Stimulated activated CD4-positive, alpha-beta T cell treated with anti-CD3 and anti-CD28 coated beads, Interleukin-1b, Interleukin-23, amount 100 ng/mL, for 4 hours (primary cell): ENCODE results near the gene COL9A2.

Source experiments
- DNase-seq, 2 donors: peaks; one replicate each; pipeline ENCODE4 v3.0.0-alpha.2; 2020; ENCODE audit warnings: low read depth in 2 of 2

The COL9A2 gene

DNA sequence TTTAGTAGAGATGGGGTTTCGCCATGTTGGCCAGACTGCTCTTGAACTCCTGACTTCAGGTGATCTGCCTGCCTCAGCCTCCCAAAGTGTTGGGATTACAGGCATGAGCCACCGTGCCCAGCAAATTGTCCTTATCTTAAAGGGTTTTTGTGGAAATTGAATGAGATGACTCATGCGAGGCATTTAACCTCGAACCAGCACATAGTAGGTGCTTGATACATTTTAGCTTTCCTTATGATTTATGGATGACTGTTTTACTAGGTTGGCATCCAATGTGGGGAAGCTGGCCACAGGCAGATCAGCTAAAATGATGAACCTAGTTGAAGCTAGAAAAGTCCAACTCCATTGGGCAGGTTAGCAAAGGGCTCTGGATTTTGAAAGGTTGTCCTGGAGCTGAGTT is 1.4 kb upstream of the COL9A2 start:
- no peak for DNase-seq

DNA sequence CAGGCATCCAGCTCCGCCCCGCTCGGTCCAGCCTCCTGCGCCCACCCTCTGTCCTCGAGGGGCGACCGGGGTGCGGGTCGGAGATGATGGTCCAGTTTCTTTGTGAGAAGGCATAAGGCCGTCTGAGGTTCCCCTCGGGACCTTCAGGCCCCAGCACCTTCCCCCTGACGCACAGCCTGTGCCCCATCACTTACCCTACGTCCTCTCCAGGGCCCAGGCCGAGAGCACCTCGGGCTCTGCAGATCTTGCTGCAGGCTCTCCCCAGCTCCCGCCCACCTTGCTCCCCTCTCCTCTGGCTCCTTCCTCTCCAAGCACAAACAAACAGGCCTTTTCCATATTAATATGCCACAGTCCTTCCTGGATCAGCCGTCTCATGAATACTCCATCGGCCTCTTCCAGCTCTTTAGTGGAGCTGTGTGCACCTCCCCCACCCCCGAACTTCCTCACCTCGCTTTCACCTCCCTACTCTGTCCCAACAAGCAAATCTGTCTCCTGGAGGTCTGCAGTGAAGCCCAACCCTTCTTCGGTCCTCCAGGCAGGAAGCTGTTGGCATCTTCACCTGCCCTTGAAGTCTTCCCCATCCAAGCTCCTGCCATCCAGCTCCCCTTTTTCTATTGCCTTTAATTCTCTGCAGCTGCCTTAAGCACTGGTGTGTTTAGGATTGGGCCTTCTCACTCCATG is 448 bp upstream of the COL9A2 start:
- DNase-seq = no peak

DNA sequence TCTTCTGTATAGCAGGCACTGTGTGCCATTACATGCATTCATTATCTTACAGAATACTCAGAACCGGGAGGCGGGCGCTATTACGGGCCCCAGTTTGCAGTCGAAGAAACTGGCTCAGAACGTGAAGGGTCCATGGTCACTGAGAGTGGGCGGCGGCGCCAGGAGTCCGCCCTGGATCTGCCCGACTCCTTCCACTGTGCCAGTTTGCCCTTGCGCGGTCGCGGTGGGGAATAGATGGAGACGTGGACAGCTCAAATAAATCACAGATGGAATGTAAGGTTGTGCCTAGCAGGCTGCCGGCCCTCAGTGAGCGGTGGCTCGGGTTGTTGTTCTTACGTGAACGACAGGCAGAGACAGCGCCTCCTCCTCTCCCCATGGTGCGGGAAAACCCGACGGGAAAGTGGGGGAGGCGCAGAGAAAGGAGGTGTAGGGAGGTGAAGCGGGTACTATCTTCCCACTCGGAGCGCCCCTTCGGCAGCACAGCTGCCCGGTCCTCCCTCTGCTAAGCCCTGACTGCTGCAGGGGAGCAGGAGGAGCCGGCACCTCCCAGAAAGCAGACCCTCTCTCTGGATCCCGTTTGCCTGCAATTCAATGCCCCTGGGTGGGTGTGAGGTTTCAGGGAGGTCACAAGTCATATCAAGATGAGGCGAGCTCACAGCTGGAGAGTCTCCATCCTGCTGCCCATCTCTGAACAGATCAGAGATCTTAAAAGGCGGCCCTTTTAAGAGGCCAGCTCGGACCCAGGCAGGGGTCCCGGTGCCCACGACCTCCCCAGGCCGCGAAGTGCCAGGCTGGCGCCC is 1.1 kb downstream of the COL9A2 start:
- no peak for DNase-seq

DNA sequence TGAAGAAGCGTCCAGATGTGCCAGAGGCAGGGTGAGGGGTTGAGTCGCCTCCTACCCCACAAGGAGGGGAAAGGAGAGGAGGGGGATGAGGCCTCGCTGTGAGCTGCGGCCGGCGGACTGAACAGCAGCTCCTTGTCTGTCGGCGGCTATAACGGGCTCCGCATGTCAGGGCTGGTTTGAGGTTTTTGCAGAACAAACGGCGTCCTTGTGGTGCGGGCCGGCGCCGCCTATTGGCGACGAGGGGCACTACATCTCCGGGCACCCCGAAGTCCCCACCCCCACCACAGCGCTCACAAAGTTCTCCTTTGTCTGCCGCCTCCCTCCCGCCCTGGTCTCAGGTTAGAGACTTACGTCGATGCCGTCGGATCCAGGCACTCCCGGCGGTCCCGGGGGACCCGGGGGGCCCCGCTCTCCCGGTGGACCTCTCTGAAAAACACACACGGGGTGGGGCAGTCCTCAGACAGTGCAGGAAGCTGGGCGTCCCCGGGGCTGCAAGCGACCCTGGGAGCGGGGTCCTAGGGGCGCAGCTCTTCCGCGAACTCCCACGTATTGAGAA is 1.8 kb downstream of the COL9A2 start:
- peak; percentile 77 to 79 for DNase-seq

DNA sequence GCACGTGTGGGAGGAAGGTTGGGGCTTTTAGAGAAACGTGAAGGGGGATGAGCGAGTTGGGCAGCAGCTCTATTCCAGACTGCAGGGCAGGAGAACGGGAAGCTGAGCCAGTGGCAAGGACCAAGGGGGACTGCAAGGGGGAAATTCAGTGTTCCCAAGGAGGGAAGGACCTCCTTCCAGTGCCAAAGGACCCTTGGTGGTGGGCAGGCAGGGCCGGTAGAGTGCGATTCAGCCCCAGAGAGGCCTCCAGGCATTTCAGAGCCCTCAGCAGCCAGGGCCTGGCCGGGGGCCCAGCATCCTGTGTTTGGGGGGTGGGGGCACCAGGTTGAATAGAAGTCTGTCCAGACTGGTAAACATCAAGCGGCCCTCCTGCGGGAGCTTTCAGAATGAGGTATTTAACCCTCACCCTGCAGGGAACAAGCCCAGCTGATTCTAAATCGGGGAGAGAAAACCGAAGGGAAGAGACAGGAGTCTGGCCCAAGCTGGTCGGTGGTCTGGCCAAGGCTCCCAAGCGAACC is 2.3 kb downstream of the COL9A2 start:
- DNase-seq = no peak

DNA sequence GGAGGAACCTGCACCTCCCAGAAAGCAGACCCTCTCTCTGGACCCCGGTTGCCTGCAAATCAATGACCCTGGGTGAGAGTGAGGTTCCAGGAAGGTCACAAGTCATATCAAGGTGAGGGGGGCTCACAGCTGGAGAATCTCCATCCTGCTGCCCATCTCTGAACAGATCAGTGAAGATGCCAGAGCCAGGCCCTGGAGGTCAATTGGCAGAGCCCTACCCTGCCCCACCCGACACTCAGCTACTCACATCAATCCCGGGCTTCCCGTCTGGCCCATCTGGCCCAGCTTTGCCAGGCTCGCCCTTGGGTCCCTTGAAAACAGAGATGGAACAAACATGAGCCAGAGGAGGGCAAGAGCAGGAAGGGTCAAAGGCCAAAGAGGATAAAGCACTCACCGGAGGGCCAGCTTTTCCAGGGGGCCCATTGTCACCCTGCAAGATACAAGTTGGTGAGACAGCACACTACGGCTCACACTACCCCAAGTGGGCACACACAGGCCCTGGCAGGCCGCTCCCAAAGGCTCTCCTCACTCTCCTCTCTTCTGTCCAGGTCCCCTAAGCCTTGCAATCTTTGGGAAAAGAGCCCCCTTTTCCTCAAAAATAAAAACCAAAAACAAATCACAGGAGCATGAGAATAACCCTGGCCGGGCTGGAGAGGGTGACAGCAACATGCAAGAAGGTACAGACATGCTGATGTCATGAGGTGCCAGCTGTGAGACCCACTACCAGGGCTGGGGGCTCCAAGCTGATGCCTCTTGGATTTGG is 2.9 kb downstream of the COL9A2 start:
- DNase-seq = no peak

DNA sequence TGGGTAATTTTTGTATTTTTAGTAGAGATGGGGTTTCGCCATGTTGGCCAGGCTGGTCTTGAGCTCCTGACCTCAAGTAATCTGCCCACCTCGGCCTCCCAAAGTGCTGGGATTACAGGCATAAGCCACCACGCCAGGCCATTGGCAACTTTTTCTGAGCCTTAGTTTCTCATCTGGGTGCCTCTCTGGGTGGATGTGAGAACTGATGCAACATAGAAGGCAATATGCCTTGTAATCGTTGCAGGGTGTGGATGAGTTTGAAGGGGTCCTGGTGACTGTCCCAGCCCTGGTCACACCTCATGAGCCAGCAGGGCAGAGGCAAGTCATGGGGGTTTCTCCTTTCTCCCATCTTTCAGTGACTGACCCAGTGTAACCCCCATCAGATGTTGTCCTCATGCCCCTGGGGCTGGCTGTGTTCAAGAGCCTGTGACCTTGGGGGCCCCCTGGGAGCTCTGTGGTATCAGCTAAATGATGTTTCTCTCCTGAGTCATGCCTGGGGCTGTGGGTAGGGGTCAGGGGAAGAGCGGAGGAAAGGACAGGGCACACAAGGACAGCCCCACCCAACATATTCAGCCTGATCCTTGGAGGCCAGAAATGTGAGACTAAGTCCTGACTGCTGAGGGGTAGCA is 3.6 kb downstream of the COL9A2 start:
- DNase-seq = no peak

DNA sequence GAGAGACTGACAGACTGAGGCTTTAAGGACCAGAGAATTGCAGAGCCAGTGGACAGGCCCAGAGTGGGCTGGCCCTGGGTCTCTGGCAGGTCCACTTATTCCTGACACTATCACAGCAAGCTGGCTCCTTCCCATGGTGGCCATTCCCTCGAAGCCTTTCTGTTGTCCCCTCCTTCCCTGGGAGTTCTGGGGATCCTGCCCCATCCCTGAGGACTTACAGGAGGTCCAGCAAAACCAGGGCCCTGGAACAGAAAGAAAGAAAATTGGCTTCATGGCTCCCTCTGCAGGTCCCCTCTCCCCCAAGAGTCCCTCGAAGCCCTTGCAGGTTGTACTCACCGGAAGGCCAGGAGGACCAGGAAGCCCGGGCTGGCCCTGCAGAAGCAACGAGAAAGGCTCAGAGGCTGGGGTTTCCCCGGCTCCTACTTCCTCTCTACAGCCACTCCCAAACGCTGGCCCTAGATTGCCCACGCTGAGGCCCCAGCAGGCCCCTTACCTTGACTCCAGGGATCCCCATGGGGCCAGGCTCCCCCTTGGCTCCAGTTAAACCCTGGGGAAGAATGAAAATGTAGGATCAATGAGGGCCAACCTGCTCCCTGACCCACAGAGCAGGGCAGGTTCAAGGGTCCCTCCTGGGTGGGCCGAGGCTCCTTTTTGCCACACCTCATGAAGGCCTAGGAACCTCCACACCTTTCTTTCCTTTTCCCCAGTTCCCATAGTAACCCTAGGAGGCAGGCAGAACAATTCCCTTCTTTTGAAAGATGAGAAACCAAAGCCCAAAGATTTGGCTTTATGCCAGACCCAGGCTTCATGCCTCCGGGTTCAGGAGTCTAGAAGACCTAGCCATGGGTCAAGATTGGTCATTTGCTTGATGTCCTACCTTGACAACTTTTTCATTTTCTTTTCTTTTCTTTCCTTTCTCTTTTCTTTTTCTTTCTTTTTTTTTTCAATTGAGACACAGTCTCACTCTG is 4.6 kb downstream of the COL9A2 start:
- no peak for DNase-seq

DNA sequence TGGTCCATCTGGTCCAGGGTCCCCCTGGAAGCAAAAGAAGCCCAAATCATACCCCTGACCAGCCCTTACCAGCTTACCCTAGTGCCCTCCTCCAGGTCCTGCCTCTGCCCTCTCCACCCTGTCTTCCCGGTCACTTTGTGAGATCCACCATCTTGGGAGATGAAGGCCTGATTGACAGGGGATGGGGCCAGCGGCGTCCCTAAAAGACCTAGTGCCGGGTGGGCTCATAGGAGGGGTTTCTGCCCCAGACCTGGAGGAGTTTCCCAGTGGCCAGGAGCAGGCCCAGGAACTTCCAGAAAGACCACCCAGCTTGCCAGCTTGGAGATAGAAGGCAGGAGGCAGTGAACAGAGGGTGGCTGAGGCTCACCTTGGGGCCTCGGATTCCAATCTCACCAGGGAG is 5.4 kb downstream of the COL9A2 start:
- no peak for DNase-seq

DNA sequence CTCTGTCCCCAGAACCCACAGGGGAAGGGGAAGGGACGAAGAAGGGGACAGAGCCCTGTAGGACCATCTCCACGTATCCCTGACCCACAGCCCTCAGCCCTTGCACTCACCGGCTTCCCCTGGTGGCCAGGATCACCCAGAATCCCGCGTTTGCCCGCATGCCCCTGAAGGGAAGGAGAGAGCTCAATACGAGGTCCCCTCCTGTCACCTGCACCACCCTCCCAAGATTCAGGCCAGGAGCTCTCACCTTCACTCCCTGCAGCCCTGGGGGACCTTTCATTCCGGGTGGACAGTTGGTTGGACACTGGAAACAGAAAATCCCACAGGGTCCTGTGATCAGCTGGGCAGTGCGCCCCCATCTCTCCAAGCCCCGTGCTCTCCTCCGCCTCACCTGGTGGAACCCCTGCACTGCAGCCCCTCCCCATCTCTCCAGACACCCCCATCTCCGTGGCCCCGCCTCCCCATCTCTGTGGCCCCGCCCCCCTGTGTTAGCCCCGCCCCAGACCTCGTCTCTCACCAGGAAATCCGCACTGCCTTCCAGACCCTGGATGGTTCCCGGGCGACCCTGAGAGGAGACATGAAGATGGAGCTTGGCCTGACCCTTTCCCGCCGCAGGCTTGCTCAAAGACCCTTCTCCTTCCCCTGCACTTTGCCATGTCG is 6.0 kb downstream of the COL9A2 start:
- DNase-seq = no peak

DNA sequence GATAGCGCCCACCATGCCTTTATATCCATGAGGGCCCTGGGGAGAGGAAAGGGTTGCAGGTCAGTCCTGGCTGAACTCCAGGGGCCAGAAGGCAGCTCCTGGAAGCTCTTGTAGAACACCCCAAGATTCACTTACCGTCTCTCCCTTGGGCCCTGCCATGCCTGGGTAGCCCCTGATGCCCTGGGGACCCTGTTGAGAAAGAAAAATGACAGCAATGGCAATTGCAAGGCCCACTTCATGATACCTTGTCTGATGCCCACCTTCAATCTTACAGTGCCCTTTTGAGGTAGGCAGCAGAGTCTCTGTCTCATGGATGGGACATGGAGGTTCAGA is 7.0 kb downstream of the COL9A2 start:
- no peak for DNase-seq

DNA sequence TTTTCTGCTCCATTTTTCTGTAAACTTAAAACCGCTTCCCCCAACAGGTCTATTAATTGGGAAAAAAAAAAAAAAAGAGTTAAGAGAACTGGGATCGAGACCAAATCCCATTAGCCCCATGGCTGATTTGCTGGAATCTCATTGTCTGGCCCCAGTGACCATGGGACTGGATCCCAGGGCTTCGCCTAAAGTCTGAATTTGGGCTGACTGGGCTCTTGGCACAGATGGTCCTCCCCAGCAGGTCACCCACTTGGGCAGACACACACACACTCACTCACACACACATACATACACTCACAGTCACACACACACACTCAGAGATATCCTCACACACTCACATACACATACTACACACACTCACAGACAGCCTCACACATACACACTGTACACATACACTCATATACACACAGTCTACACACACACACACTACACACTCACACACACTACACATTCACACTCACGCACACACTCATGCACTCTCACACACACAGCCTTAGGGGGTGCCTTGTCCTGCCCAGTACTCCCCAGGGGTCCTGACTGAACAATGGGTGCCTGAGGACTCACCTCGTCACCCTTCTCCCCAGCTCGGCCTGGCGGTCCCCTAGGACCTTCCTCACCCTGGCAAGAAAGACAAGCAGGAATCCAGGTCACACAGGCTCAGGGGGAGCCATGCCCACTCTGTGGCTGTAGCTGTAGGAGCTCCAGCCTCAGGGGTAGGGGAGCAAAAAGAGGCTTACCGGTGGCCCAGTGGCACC is 7.5 kb downstream of the COL9A2 start:
- no peak for DNase-seq

DNA sequence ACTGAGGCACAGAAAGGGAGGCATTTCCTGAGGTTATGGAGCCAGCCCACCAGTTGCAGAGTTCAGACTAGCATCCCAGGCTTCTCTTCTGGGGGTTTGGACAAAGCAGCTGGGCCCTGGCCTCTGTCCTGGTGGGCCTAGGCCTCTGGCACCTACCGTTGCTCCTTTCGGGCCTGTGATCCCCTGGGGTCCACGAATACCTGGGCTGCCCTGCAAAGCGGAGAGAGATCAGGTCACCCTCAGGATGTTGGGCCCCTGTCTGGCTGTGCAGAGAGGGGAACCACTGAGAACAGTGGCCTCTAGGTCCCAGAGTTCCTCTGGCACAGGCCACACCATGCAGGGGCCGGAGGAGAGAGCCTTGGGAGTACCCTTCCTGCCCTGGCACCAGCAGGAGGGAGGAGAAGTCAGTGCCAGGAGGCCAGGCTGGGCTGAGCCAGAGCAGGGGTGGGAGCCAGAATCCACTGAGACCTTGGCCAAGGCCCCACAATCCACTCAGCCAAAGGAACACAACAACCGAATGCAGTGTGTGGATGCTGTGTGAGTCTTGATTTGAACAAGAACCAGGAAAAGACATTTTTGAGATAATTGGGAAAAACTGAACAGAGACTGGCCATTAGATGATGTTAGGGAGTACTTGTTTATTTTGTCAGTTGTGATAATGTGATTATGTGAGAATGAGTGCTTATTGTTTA is 8.9 kb downstream of the COL9A2 start:
- no peak for DNase-seq

DNA sequence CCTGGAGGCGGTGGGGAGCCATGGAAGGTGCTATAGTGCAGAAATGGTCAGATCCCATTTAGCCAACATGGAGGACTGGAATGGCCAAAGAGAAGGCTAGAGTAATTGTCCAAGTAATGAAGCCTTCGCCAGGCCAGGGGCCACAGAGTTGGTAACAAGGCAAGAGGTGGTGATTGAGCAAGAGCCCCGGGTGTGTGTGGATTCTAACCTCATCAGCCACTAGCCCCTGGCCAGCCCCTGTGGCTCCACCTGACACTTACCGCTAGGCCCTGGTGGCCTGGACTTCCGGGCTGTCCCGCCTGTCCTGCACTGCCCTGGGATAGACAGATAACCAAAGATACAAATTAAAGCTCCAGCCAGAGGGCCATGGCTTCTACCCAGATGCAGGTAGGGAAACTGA is 9.9 kb downstream of the COL9A2 start:
- DNase-seq = no peak

DNA sequence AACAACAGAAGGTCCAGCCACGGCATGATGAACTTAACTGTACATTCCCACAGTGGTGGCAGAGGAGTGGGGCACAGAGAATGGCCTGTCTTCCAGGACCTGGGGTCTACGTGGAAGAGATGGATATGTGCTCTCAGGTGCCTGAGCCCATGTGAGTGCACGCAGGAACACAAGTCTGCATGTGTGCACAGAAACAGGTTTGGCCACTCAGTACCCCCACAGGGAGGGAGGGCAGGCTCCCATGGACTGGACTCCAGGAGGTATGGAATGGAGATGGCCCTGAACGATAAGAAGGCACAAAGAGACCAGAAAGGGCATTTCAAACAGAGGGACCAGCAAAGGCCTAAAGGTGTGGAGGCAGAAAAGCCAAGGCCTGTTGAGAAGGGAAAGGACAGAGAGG is 10.8 kb downstream of the COL9A2 start:
- no peak for DNase-seq

DNA sequence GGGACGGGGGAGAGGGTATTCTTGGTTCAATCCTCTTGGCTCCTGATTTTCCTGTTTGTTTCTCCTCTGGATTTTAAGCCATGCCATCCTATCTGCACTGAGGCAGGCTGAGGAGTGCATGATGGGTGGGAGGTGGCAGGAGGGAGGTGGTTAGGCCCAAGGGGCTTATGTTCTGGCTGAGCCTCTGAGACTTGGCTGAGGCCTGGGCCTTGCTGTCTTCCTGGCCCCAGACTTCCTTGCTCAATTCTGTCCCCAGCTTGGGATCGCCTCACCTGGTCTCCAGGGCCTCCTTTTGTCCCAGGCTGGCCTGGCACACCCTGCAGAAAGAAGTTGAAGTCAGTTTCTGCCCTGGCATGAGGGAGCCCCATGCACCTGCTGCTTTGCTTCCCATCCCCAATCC is 11.2 kb downstream of the COL9A2 start:
- no peak for DNase-seq

DNA sequence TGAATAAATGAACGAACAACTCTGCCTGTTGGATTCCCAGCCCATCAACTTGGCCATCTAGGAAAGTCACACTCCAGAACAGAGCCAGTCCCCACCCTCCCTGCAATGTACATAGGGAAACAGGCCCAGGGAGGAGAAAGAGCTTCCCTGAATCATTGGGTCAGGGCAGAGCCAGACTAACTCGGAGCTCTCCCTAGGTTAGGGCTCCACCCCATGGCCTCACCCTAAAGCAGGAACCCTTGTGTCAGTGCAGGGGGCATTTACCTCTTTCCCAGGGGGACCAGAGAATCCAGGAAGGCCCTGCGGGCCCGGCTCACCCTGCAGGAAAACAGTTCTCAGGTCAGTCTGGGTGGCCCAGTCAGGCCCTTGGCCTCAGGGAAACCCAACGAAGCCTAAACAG is 11.6 kb downstream of the COL9A2 start:
- DNase-seq = no peak

DNA sequence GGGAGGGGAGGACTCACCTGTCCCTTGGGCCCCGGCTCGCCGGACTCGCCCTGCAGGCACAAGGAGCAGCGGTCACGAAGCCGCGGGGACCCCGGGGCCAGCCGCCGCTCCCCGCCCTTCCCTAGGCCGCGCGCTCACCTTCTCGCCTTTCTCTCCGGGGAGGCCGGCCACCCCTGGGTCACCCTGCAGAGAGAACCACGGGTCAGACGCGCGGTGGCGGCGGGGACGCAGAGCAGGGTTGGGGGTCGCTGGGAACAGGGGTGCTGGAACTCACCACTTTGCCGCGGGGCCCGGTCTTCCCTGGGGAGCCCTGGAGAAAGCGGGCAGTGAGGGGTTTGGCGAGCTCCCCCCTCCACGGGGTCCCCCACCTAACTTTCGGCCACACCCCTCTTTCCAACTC is 13.3 kb downstream of the COL9A2 start:
- DNase-seq = no peak
